ENCODE measurements around the gene KRT80. TPM values are rescaled to one million over a fixed set of nuclear protein-coding genes. Genes with fewer than 3 reads are reported as not detected.
A peak's percentile ranks its signal among the peaks of the same experiment; 100 is the strongest.

Gene KRT80
- total RNA-seq, 4 donors from 2014 or later, result 78.6 to 293 (median 185) TPM

- no peaks in the 10 kb centered on the region for H3K27me3 ChIP-seq
- peaks cover 47% of the 10 kb centered on the region for H3K4me1 ChIP-seq
- no peak for DNase-seq (ENCODE audit: low spot score in 2 of 2)
- H3K9me3 ChIP-seq, result no peaks in the 10 kb centered on the region
- WGBS, result 24% methylated on average over 5 of the region's 5 CpGs
- H3K4me3 ChIP-seq, result no peak overlapping the region
- TF ChIP-seq CTCF (IDR thresholded peaks at IDR 0.05) (peak; percentile 36 to 68), POLR2A (IDR thresholded peaks at IDR 0.05) (no peak)
- no peak overlapping the region for H3K27ac ChIP-seq
- H3K36me3 ChIP-seq, result no peaks in the 10 kb centered on the region
These were observed 52.2 kb downstream of the KRT80 start for GRCh38 chr12:52139579-52140062.

- H3K36me3 ChIP-seq, result no peaks in the 10 kb centered on the region
- no peak for TF ChIP-seq EP300 (IDR thresholded peaks at IDR 0.05)
- TF ChIP-seq POLR2A (IDR thresholded peaks at IDR 0.05), result no peak
- no peak for TF ChIP-seq POLR2AphosphoS5 (IDR thresholded peaks at IDR 0.05)
- TF ChIP-seq CTCF (IDR thresholded peaks at IDR 0.05), result no peak
- 78% methylated on average over 13 of the region's 13 CpGs for WGBS
- H3K4me1 ChIP-seq, result peaks cover 42% of the 10 kb centered on the region
- no peaks in the 10 kb centered on the region for H3K9me3 ChIP-seq
- DNase-seq (ENCODE audit: low spot score in 2 of 2), result no peak
- no peaks in the 10 kb centered on the region for H3K27me3 ChIP-seq
- H3K4me3 ChIP-seq, result no peak overlapping the region
- H3K27ac ChIP-seq, result no peak overlapping the region
These were observed 52.7 kb downstream of the KRT80 start for GRCh38 chr12:52139147-52139546.

- no peak for DNase-seq (ENCODE audit: low spot score in 2 of 2)
- no peak for TF ChIP-seq POLR2A (IDR thresholded peaks at IDR 0.05)
- TF ChIP-seq CTCF (IDR thresholded peaks at IDR 0.05), result no peak
- no peak for TF ChIP-seq POLR2AphosphoS5 (IDR thresholded peaks at IDR 0.05)
- TF ChIP-seq EP300 (IDR thresholded peaks at IDR 0.05), result no peak
- 79% methylated on average over 4 of the region's 5 CpGs for WGBS
- Histone ChIP-seq H3K27ac (no peak overlapping the region), H3K36me3 (no peaks in the 10 kb centered on the region), H3K9me3 (no peaks in the 10 kb centered on the region), H3K27me3 (no peaks in the 10 kb centered on the region), H3K4me3 (no peak overlapping the region), H3K4me1 (peaks cover 35% of the 10 kb centered on the region)
These were observed 54.1 kb downstream of the KRT80 start for GRCh38 chr12:52137746-52138145.

- Histone ChIP-seq H3K4me3 (no peak overlapping the region), H3K9me3 (no peaks in the 10 kb centered on the region), H3K27me3 (no peaks in the 10 kb centered on the region), H3K36me3 (no peaks in the 10 kb centered on the region), H3K27ac (peak overlapping the region; percentile 48), H3K4me1 (peaks cover 21% of the 10 kb centered on the region)
- 29% methylated on average over 3 of the region's 3 CpGs for WGBS
- peak in 1 of 2 donors; percentile 63 for DNase-seq (ENCODE audit: low spot score in 2 of 2)
- TF ChIP-seq POLR2AphosphoS5 (IDR thresholded peaks at IDR 0.05), result peak in 1 of 3 donors; percentile 59
- TF ChIP-seq EP300 (IDR thresholded peaks at IDR 0.05), result no peak
These were observed 59.1 kb downstream of the KRT80 start for GRCh38 chr12:52132754-52133161.

- Histone ChIP-seq H3K27me3 (no peaks in the 10 kb centered on the region), H3K4me1 (peaks cover 40% of the 10 kb centered on the region), H3K27ac (no peak overlapping the region), H3K36me3 (no peaks in the 10 kb centered on the region), H3K4me3 (no peak overlapping the region), H3K9me3 (no peaks in the 10 kb centered on the region)
- 81% methylated on average over 5 of the region's 5 CpGs for WGBS
- TF ChIP-seq CTCF (IDR thresholded peaks at IDR 0.05) (no peak), POLR2AphosphoS5 (IDR thresholded peaks at IDR 0.05) (no peak), POLR2A (IDR thresholded peaks at IDR 0.05) (no peak), EP300 (IDR thresholded peaks at IDR 0.05) (no peak)
- peak; percentile 49 to 66 for DNase-seq (ENCODE audit: low spot score in 2 of 2)
These were observed 61.1 kb downstream of the KRT80 start for GRCh38 chr12:52130711-52131110.

Data from suprapubic skin (tissue), 4 donors.